Right lobe of liver (tissue), 4 donors: ENCODE measurements around the gene XCL1.
"Not testable (repeated sequence)": the region's sequence is repeated elsewhere in the genome, so short reads cannot be mapped to it uniquely, and the experiment has no call there.

Experiments used
- CTCF ChIP-seq, 4 donors: fragments of 200-600 bp in 3 of 4; fragments of 450-650 bp in 1 of 4; IDR thresholded peaks; one replicate each; pipeline versions ENCODE4 v1.5.1 to v1.8.0; 2016 to 2022; ENCODE audit warnings: antibody characterized with exemption in 4 of 4, mild to moderate bottlenecking in 2 of 4
- POLR2A ChIP-seq: fragments of 450-650 bp; IDR thresholded peaks from one replicate; pipeline ENCODE4 v1.6.1; 2017; ENCODE audit warnings: antibody characterized with exemption, mild to moderate bottlenecking
- donor health status: DM: no; HTN: no; CAD: no.
- donor health status: DM: no; HTN: no; CAD: no.
- donor health status: DM: no; HTN: yes; CAD: no.

- not testable (repeated sequence) for TF ChIP-seq CTCF (IDR thresholded peaks at IDR 0.05); POLR2A
Observed at GRCh38 chr1:168580991-168581390, 4.6 kb downstream of the XCL1 start.
